GM18858 (cell line): Measurements from ENCODE around the gene RAD51B.
A peak's percentile ranks its signal among the peaks of the same experiment; 100 is the strongest.

Experiments used
- ATAC-seq: cut with Tn5 transposase; IDR thresholded peaks from one replicate; pipeline ENCODE4 v1.9.1; 2021; ENCODE audit not compliant: unreplicated experiment

Gene RAD51B

DNA sequence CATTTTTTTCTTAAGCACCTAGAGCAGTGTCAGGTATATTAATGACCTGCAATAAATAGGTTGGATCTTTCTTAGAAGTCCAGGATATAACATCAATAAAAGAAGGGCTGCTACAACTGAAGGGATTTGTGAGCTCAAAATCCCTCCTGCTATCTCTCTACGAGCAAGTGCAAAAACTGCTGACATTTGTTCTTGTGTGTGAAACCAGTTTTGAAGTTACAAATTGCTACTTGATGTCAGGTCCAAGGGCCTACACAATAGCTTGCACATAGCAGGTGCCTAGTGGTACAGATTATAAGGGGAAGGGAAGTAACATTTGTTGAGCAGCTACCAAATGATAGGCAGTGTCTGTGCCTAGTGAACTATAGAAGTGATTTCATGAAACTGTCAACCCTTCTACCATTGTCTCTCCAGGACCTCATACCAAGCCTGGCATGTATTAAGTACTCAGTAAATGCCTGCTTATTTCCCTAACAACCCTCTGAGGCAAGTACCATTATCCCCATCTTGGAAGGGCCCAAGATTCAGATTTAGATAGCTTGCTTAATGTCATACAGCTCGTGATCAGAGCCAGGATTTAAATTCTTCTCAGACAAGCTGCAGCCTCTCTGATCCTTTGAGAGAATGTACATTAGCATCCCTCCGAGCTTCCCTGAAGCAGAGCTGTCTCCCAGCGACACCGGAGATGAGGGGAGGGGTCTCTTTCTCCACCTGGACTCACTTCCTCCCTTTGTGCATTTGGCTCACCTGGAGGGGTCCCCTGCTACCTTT is 673.0 kb downstream of the RAD51B start:
- no peak for ATAC-seq

DNA sequence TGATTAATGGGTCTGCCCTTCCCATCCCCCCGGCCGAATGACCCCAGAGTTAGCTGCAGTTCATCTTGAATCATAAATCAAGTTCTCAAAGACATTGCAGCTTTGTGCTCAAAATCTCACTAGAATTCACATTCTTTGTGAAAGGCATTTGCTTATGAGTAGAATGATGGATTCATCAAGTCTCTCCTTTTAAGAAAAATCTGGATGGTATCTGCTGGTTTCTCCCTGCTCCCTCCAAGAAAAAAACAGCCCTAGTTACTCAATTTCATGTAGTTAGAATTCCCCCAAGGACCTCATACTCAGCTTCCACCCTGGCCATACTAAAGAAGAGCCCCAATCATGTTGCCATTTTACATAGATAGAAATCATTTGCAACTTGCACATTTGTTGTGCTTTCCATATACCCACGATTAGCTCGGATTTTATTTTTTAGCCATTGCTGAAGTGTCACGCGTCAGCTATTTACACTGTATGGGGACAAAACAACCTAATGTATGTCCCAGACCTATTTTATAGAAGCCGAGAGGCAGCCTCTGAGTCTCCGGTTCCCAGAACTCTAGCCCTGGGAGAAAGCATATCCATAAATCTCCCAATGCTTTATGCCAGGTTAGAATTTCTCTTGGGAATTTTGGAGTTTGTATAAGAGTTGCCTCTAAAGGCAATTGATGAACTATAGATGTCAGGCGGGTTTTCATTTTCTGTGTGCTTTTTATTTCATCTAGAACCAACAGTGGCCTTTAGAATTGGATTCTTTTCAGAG is 673.8 kb downstream of the RAD51B start:
- no peak for ATAC-seq

DNA sequence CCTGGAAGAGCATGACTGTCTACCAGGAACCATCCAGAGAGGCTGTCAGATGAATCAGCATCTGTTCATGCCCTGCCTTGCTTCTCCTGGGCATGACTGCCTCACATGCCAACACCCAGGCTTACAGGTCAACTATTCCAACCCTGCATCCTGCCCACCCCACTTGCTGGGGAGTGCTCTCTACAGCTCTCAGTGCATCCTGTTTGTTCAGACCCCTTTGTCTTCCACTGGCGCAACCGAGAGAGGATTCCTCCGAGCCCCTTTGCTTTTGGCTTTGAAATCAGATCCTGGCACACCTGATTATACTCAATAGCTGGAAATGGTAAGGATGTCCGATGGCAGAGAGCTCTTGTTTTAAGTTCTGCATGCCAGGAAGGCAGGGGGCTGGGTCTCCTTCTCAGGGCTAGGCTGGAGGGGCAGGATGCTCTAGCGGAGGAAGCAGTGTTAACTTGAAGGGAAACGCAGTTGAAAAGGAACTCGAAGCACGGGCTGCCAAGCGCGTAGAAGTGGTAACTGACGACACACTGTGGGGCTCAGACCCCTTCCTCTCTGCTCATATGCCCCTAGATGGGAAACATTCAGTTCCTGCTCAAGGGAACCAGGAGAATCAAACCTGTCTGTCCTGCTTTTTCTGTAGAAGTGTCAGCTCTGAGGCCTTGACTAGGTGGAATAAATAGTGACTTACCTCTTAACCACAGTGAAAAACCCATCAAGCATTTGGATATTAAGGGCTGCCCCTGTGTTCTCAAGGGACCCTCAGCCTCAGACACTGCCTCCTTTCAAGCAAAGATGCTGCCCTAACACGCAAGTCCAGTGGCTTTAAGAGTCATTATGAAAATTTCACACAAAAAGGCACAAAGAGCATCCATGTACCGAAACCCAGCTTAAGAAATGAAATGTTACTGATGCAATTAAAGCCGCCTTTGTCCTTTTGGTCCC is 675.8 kb downstream of the RAD51B start:
- no peak for ATAC-seq

DNA sequence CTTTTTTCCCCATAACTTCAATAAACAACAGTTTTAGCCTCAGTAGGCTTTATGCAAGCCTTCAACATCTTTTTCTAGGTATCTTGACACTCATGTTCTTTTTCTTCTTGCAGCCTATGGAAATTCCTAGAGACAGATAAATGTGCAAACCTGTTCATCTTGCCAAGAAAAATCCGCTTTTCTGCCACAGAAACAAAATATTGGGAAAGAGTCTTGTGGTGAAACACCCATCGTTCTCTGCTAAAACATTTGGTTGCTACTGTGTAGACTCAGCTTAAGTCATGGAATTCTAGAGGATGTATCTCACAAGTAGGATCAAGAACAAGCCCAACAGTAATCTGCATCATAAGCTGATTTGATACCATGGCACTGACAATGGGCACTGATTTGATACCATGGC is 677.4 kb downstream of the RAD51B start:
- no peak for ATAC-seq

DNA sequence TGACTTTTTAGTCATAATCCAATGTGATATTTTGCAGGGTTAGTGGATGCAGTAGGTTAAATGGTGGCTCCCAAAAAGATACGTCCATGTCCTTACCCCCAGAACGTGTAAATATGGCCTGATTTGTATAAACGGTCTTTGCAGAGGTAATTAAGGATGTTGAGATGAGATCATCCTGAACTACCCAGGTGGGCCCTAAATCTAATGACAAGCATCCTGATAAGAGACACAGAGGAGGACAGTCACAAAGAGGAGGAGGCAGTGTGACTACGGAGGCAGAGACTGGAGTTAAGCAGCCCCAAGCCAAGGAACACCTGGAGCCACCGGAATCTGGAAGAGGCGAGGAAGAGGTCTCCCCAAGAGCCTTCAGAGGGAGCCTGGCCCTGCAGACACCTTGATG is 679.9 kb downstream of the RAD51B start:
- ATAC-seq, result no peak

DNA sequence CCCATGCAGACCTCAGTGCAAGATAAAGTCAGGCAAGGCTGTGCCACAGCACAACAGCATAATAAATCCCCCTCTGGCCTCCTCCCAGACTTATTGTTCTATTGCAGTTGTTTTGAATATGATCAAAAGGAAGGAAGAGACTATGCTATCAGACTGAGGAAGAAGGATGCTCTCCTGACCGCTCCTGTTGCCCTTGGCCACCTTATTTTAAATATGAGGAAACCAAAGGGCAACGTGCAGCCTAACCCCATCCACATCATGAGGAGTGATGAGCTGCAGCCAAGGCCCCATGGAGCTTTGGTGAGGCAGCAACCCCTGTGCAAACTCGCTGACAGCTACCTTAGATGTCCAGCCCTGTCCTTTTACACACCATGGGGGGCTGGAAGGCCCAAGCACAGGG is 681.6 kb downstream of the RAD51B start:
- ATAC-seq, result no peak

DNA sequence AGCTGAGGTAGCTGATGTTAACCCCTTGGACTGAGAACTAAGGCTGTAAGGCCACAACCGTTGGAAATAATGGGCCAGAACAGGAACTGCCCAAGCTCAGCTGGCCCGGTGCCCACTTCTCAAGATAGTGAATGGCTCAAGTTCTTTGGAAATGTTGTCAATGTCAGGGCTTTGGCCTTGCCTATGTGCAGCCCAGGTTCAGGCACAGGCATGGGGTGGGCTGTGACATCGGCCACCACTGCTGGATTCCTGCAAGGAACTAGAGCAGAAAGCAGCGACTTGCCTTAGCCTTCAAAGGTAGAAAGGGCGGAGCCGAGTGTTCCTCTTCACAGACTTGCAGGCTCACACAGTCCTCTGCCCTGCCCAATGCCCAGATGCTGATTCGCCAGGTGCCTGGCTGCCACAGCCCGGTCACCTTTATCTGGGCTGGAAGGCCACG is 682.1 kb downstream of the RAD51B start:
- ATAC-seq, result no peak

DNA sequence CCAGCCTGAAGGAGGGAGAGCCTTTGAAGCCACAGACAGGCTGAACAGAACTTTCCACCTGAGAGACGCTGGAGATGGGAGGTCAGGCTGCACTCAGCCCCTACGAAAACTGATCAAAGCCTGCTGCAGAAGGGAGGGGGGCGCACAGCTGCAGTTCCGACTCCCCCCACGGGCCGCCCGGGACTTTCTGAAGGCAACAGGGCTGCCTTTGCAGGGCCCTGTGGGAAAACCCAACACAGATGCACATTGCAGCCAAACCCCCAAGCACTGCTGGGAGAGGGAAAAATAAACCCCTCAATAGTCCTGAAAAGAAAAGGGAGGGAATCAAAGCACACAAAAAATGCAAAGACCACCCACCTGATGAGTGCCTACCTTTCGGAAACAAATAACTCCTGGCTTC is 682.7 kb downstream of the RAD51B start:
- no peak for ATAC-seq

DNA sequence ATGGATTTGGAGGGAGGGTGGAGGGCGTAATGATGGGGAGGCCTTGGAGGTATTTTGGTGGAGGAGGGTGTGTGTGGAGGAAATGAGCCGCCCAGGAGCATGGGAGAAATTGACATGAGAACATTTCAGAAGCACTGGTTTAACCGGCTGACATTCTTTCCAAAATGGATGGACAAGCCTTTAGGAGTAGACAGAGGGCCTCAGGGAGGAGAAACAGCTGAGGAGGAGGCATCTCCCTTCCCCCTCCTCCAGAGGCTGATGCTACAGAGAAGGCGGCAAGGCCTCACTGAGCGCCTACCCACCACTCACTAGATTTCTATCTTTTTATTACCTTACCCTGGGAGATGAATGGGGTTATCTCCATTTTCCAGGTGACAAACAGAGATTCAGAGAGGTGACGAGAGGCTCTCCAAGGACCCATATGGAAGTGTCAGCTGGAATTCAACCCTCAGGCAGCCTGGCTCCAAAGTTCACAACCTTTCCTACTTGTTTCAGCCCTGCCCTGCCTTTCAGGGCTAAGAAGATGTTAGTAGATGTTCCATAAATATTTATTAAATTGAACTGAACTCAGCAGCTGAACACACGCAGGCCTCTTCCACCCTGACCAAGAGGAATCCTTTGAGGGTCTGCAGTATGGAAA is 683.7 kb downstream of the RAD51B start:
- ATAC-seq, result no peak

DNA sequence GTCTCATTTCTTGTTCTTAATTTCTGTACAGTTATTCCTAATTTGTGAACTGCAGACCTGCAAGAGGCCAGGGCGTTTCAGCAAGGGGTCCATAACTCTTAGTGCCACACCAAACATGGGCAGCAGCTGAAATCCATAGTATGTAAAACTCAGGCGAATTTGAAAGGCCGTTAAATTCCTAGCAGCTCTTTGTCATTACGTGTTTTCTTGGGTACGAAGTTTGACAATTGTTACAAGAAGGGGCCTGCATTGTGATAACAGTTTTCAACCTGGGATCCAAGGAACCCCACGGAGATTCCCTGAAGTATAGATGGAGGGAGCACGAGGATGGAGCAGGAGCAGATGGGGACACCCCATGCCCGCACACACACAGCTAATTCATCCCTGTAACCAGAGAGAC is 685.3 kb downstream of the RAD51B start:
- no peak for ATAC-seq

DNA sequence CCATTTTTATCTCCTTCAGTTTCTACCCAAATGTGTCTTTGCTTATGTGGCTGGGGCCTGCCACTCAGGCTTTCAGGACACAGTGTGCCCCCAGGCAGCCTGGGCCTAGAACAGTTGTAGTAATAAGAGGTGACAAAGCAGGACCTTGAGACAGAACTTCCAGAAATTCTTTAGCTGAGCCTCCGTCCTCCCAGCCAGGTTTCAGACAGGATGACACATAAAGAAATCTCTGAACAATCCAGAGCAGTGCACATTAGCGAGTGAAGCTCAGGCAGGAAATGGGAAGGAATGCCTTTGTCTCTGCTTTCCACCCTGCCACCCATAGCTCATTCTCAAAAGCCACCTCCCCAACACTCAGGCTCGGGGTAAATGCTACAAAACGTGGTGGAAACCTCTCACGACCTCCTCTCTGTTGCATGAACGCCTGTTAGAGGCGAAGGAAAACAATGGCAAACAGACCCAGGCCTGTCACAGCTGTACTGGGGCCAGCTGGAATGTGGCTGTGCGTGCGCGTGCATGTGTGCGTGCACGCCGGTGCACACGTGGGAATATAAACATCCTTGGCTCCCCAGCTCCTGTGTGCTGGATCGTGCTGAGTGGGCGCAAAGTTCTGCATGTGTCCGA is 686.6 kb downstream of the RAD51B start:
- no peak for ATAC-seq

DNA sequence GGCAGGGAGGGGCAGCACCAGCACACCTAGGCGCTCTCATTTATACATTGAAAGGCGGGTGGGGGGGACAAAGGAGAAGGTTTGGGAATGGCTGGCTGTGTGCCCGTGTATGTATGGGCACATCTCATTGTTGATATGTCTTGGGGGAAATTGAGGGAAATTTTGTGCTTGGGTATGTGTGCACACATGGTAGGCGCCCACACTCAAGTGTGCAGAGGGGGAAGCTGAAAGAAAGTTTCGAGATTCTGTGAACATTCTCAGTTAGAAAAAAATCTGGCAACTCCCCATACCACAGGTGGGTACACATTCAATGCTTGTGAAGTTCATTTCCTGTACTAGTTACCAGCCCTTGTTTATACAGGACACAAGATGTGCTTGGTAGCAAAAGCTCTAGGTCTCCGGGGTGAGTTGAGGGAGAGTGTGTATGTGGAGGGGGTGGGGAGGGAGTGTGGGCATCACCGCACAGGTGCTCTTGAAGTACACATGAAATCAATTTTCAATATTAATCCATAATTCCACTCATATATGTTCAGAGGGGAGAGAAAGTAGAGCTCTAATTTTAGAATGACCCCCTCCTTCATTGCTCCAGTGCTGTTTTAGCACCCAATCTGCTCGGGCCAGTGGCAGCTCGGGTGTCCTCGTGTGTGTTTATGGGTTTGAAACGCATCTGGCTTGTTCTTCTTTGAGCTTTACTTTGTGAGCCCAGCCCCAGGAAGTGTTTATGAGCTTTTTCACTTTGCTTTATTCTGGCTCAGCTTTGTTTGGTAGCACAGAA is 687.3 kb downstream of the RAD51B start:
- peak; percentile 69 for ATAC-seq

DNA sequence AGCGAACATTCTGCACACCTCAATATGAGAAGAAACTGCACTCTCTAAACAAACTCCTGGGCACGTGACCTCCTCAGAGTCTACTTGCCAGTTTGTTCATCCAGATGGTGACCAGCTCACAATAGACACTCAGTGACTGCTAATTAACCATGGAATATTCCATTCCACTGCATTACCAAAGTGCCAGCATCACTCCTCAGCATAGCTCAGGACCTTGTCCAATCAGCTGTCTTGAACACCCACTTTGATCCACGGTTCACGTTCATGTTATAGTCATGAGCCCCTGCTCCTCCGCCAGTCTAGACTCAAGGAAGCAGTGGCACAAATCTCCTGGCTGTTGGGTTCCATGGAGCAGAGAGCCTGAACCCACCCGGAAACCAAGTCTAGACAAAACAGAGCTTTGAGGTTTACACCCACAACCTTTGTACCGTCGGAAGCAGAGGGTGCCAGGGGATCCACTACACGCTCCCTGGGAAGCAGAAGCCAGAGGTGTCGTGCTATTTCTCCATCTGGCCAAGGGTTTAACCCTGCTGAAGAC is 688.0 kb downstream of the RAD51B start:
- no peak for ATAC-seq

DNA sequence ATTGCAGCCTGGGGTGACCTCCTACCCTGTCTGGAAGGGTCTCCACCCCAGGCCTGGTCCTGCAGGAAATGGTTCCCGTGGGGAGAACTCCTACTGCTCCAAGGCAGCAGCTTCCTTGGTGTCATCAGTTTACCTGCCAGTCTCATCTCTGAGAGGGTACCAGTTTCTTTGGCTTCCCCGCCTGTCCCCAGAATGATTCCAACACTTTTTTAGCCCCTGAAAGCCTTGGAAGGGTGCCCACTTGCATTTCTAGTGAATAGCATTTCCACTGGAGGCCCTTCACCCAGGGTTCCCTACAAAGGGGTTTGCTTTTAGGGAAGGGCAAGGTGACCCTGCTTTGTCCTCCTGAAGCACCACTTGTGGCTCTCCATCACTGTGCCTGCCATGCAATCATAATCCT is 689.0 kb downstream of the RAD51B start:
- no peak for ATAC-seq

DNA sequence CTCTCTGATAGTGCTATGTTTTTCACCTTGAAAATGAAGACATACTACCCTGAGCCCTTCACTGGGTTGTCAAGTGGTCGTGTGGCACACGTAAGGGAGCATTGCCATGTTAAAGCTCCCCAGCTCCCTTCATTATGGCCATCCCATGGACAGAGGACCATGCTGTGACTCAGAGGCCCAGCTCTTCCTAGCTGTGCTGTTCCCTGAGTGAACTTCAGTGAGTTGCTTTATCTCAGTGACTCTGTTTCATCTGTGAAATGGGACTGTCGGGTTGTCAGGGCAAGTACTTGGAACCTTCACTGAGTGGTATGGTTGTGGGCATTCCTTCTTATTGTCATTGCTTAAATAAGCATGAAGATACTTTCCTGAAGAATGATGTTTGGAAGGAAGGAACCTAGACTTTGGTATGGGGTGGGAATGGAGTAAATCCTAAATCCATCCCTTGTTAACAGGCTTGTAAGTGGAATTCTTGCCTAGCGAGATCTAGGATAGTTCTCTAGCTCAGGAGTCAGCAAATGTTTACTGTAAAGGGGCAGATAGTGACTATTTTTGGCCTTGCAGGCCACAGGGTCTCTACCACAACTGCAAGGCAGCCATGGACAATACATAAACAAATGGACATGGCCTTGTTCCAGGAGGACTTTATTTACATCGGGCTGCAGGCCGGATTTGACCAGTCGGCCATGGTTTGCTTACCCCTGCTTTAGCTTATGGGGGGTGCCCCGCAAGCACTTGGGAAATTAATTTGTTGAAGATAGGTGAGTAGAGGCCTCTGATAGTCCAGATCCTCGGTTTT is 689.8 kb downstream of the RAD51B start:
- ATAC-seq, result no peak

DNA sequence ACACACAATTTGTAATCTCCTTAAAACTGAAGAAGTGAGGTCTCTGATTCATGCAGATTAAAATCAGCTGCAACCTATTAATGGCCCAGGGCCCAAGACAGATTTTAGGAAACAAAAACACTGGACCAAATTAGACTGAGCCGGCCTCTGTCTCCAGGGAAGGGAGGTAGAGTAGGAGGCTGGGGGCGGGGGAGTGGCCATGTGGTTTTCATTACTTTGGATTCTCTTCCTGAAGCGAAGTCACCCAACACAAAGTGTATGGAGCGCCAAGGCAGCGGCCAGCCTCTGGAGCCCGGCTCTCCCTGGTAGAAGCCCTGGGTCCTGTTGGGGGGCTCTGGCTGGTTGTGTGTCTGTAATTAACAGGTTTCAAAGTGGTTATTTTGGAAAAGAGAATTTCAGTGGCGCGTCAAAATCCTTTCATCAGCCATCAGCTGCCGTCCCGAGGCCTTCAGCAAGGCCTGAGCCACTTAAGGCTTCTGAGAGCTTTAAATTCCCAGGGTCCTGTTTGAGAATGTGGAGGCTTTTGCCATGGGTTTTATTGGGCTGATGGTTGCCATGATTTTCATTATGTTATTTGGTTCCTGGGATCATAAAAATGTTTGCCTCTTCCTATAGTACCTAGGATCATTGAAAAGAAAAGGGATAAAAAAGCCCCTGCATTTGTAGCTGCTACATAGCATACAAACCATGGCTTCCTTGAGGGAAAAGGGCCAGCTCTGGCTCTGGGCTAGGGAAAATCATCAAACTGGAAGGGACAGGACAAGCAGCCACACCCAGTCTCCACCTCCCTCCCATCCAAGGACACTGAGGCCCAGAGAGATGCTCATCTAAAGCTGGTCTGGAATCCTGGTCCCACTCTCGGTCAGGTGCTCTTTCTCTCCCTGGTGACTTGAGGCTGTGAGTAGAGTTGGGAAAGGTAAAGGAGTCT is 690.9 kb downstream of the RAD51B start:
- ATAC-seq, result no peak
